MM.1S (cell line): ENCODE measurements around the gene PNKD.

Experiments
- DNase-seq: peaks from one replicate; pipeline ENCODE4 v3.0.0-alpha.2; 2015
- H2AFZ ChIP-seq: fragments of 300-600 bp; sonication (generic); 2 replicates; pipeline ENCODE4 v1.6.0; 2016; ENCODE audit warnings: antibody characterized with exemption, low read length
- H3F3A ChIP-seq: fragments of 300-600 bp; sonication (generic); 2 replicates; pipeline ENCODE4 v1.6.1; 2016; ENCODE audit warnings: mild to moderate bottlenecking, antibody characterized with exemption, low read length, moderate library complexity, mixed read lengths; ENCODE audit not compliant: insufficient read depth
- H3K27ac ChIP-seq: fragments of 300-600 bp; sonication (generic); 2 replicates; pipeline ENCODE4 v1.5.1; 2016; ENCODE audit warnings: mild to moderate bottlenecking, low read length
- H3K27me3 ChIP-seq: fragments of 300-600 bp; sonication (generic); replicated peaks from 2 replicates; pipeline ENCODE4 v1.6.0; 2016; ENCODE audit warnings: low read length; ENCODE audit not compliant: insufficient read depth
- H3K36me3 ChIP-seq: fragments of 300-600 bp; sonication (generic); replicated peaks from 2 replicates; pipeline ENCODE4 v1.6.1; 2016; ENCODE audit warnings: mild to moderate bottlenecking, low read length, mixed read lengths; ENCODE audit not compliant: insufficient read depth
- H3K4me1 ChIP-seq: fragments of 300-600 bp; sonication (generic); 2 replicates; pipeline ENCODE4 v1.6.1; 2016; ENCODE audit warnings: low read length, mixed read lengths
- H3K4me2 ChIP-seq: fragments of 300-600 bp; sonication (generic); 2 replicates; pipeline ENCODE4 v1.6.0; 2016; ENCODE audit warnings: low read depth, low read length
- H3K4me3 ChIP-seq: fragments of 300-600 bp; sonication (generic); 2 replicates; pipeline ENCODE4 v1.5.1; 2016; ENCODE audit warnings: low read length, mixed read lengths
- H3K79me2 ChIP-seq: fragments of 300-600 bp; sonication (generic); 2 replicates; pipeline ENCODE4 v1.6.1; 2016; ENCODE audit warnings: mixed run types, low read length, mixed read lengths
- H3K9ac ChIP-seq: fragments of 300-600 bp; sonication (generic); 2 replicates; pipeline ENCODE4 v1.6.1; 2016; ENCODE audit warnings: low read length, mixed read lengths
- H3K9me2 ChIP-seq: fragments of 300-600 bp; sonication (generic); replicated peaks from 2 replicates; pipeline ENCODE4 v1.6.1; 2016; ENCODE audit warnings: mild to moderate bottlenecking, low read length, mixed read lengths; ENCODE audit not compliant: insufficient read depth
- H3K9me3 ChIP-seq: fragments of 300-600 bp; sonication (generic); replicated peaks from 2 replicates; pipeline ENCODE4 v1.6.1; 2016; ENCODE audit warnings: mild to moderate bottlenecking, low read length, mixed read lengths; ENCODE audit not compliant: insufficient read depth
- H4K20me1 ChIP-seq: fragments of 300-600 bp; sonication (generic); 2 replicates; pipeline ENCODE4 v1.6.1; 2016; ENCODE audit warnings: mild to moderate bottlenecking, low read length, moderate library complexity, mixed read lengths; ENCODE audit not compliant: insufficient read depth
- CTCF ChIP-seq: fragments of 300-600 bp; sonication (generic); IDR thresholded peaks from 2 replicates; pipeline ENCODE4 v1.5.1; 2016; ENCODE audit warnings: antibody characterized with exemption, low read length, mixed read lengths
- EZH2 ChIP-seq: fragments of 300-600 bp; sonication (generic); optimal IDR thresholded peaks from 2 replicates; pipeline ENCODE3; 2017; ENCODE audit warnings: low read depth, mild to moderate bottlenecking, antibody characterized with exemption, low read length, mixed read lengths
- EZH2phosphoT487 ChIP-seq: fragments of 300-600 bp; sonication (generic); IDR thresholded peaks from 2 replicates; pipeline ENCODE4 v1.6.1; 2018; ENCODE audit warnings: antibody characterized with exemption, low read length

Gene PNKD

GRCh38 chr2:218229239-218229638 lies 41.1 kb upstream of the PNKD start:
- peaks cover 60% of the 10 kb centered on the region for H3K4me1 ChIP-seq
- H3K4me3 ChIP-seq, result no peak overlapping the region
- peak overlapping the region; percentile 92 for H3K27ac ChIP-seq
- peak; percentile 85 for DNase-seq
- H3K27me3 ChIP-seq, result no peaks in the 10 kb centered on the region
- H3K79me2 ChIP-seq, result peaks cover 76% of the 10 kb centered on the region
- H3K36me3 ChIP-seq, result peaks cover 10% of the 10 kb centered on the region
- TF ChIP-seq CTCF (no peak), EZH2 (no peak), EZH2phosphoT487 (no peak)
- peak overlapping the region; percentile 64 for H3K4me2 ChIP-seq
- H3K9me2 ChIP-seq, result no peaks in the 10 kb centered on the region
- H4K20me1 ChIP-seq, result no peaks in the 10 kb centered on the region; the same call in 1 of the 2 replicates
- no peaks in the 10 kb centered on the region for H3K9me3 ChIP-seq
- no peak overlapping the region for H2AFZ ChIP-seq
- H3F3A ChIP-seq, result peaks cover 52% of the 10 kb centered on the region
- H3K9ac ChIP-seq, result peak overlapping the region; percentile 37; the same call in 1 of the 2 replicates

- H3K27ac ChIP-seq, result peak overlapping the region; percentile 92
- H3K36me3 ChIP-seq, result peaks cover 10% of the 10 kb centered on the region
- peaks cover 46% of the 10 kb centered on the region for H3F3A ChIP-seq
Measured at GRCh38 chr2:218229851-218230250, 40.5 kb upstream of the PNKD start.

DNA sequence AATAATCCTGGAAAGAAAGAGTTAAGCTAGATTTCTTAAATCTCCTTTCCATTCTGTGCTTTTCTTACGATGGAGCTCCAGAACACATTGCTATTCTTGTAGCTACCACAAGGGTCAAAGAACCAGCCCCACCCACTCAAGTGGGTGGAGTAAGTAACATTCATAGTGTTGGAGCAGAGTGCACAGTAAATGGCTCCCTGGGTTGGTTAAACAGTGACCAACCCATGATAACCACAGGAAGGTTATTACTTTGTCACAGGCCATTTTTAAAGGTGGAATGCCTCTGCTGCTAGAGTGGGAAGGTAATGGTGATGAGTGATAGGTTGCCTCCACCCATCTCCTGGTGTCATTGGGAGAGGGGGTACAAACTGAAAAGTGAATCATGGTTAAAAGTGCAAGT lies 39.4 kb upstream of the PNKD start:
- DNase-seq, result peak; percentile 41
- H3F3A ChIP-seq, result peaks cover 42% of the 10 kb centered on the region

More at GRCh38 chr2:218229851-218230250, 40.5 kb upstream of the PNKD start:
- TF ChIP-seq CTCF (no peak), EZH2 (no peak), EZH2phosphoT487 (no peak)
- H3K9ac ChIP-seq, result peak overlapping the region; percentile 37; the same call in 1 of the 2 replicates
- H2AFZ ChIP-seq, result no peak overlapping the region
- peak; percentile 64 for DNase-seq
- peaks cover 53% of the 10 kb centered on the region for H3K4me1 ChIP-seq
- peaks cover 76% of the 10 kb centered on the region for H3K79me2 ChIP-seq
- H4K20me1 ChIP-seq, result no peaks in the 10 kb centered on the region
- no peaks in the 10 kb centered on the region for H3K9me3 ChIP-seq
- no peaks in the 10 kb centered on the region for H3K27me3 ChIP-seq
- H3K4me2 ChIP-seq, result peak overlapping the region; percentile 56
- H3K9me2 ChIP-seq, result no peaks in the 10 kb centered on the region
- peak overlapping the region; percentile 16; the same call in 1 of the 2 replicates for H3K4me3 ChIP-seq

More for the DNA sequence above, 39.4 kb upstream of the PNKD start:
- TF ChIP-seq EZH2, result no peak
- TF ChIP-seq CTCF, result peak; percentile 39
- no peak for TF ChIP-seq EZH2phosphoT487
- no peaks in the 10 kb centered on the region for H3K9me3 ChIP-seq
- peak overlapping the region; percentile 92; the same call in 1 of the 2 replicates for H3K27ac ChIP-seq
- H3K4me3 ChIP-seq, result no peak overlapping the region
- peaks cover 76% of the 10 kb centered on the region for H3K79me2 ChIP-seq
- no peak overlapping the region for H3K9ac ChIP-seq
- H3K36me3 ChIP-seq, result peaks cover 20% of the 10 kb centered on the region
- H3K4me2 ChIP-seq, result peak overlapping the region; percentile 56; the same call in 1 of the 2 replicates
- no peaks in the 10 kb centered on the region for H4K20me1 ChIP-seq
- H2AFZ ChIP-seq, result no peak overlapping the region
- no peaks in the 10 kb centered on the region for H3K27me3 ChIP-seq
- H3K4me1 ChIP-seq, result peaks cover 44% of the 10 kb centered on the region
- no peaks in the 10 kb centered on the region for H3K9me2 ChIP-seq
